ENCODE measurements around the gene PACC1. TPM values are rescaled to one million over a fixed set of nuclear protein-coding genes. Genes with fewer than 3 reads are reported as not detected.

PACC1 gene
- total RNA-seq, 4 donors from 2014 or later, result 1.4 to 3.8 (median 2.5) TPM

DNA sequence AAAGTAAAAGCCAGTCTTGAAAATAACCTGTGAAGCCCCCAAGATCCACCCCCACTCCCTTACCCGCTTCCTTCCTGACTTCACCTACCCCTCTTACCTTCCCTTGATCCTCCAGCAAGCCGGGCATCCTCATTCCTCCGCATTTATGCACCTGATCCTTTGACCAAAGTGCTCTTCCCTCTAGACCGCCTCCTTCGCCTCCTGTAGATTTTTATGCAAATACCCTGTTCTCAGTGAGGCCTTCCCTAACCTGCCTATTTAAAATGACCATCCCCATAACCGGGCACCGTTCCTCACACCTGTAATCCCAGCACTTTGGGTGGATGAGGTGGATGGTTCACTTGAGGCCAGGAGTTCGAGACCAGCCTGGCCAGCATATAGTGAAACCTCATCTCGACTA, 17.0 kb upstream of the PACC1 start:
- in situ Hi-C loops (cut with MboI; ENCODE audit: low sequenced_read_pairs in 4 of 4) (loop anchor here in 1 of 4 donors (25.0 kb wide), 1 partner anchor 744 kb away; the partner anchor contains the start of gene NEK2), intact Hi-C loops (cut with DNase I; ENCODE audit: low total_unique reads) (loop anchor here (2.0 to 10.0 kb wide), 2 partner anchors 25 to 397 kb away; partner anchors contain the start of genes DTL and INTS7)
- Histone ChIP-seq H3K9me3 (no peaks in the 10 kb centered on the region), H3K27me3 (no peaks in the 10 kb centered on the region), H3K36me3 (no peaks in the 10 kb centered on the region), H3K4me3 (no peak overlapping the region), H3K27ac (no peak overlapping the region), H3K4me1 (peaks cover 7 to 13% of the 10 kb centered on the region in 2 donors)
- TF ChIP-seq, protein P1, sequence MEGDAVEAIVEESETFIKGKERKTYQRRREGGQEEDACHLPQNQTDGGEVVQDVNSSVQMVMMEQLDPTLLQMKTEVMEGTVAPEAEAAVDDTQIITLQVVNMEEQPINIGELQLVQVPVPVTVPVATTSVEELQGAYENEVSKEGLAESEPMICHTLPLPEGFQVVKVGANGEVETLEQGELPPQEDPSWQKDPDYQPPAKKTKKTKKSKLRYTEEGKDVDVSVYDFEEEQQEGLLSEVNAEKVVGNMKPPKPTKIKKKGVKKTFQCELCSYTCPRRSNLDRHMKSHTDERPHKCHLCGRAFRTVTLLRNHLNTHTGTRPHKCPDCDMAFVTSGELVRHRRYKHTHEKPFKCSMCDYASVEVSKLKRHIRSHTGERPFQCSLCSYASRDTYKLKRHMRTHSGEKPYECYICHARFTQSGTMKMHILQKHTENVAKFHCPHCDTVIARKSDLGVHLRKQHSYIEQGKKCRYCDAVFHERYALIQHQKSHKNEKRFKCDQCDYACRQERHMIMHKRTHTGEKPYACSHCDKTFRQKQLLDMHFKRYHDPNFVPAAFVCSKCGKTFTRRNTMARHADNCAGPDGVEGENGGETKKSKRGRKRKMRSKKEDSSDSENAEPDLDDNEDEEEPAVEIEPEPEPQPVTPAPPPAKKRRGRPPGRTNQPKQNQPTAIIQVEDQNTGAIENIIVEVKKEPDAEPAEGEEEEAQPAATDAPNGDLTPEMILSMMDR (IDR thresholded peaks at IDR 0.05 in 4 of 5, conservative IDR thresholded peaks at IDR 0.05 in 1 of 5), result no peak
- TF ChIP-seq POLR2A (IDR thresholded peaks at IDR 0.05), result no peak
- DNase-seq, result no peak
- no peak for ATAC-seq

DNA sequence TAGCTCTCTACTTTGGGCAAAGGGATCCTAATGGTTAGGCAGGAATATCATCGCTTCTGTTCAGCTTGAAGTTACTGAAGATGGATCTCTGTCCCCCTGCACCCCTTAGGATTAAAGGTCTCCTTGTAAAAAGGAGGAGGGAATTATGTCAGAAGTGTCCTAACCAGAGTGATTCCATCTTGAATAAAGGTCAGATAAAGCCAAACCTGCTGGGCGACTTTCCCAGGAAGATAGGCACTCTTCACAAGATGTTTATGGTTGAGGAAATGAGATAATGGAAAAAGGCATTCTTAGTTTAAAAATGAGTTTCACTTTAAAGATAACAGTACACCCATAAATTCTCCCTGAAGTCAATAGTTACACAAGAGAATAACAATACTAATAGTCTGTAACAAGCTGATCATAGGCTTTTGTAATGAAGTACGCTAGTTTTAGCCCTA, 16.3 kb upstream of the PACC1 start:
- intact Hi-C loops (cut with DNase I; ENCODE audit: low total_unique reads), result loop anchor here (10.0 kb wide), 1 partner anchor 396 kb away; the partner anchor contains the start of genes DTL and INTS7
- TF ChIP-seq, protein P1 (IDR thresholded peaks at IDR 0.05 in 4 of 5, conservative IDR thresholded peaks at IDR 0.05 in 1 of 5), result no peak
- no peak for TF ChIP-seq POLR2A (IDR thresholded peaks at IDR 0.05)

DNA sequence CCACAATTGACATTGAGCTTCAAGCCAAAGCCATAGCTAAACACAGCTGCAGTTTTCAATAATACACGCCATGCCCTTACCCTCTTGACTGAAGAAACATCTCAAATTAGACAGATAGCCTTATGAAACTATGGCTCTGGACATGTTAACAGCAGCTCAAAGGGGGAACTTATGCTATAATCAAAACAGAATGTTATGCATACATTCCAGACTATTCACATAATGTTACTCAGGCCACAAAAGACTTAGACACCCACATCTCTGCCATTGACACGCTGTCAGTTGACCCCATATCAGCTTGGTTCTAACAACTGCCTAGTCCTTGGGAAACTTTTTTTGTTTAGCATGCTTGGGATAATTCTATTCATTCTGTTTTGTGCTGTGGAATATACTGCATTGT, 15.7 kb upstream of the PACC1 start:
- DNase-seq, result no peak
- no peak for ATAC-seq
- in situ Hi-C loops (cut with MboI; ENCODE audit: low sequenced_read_pairs in 4 of 4) (loop anchor here in 1 of 4 donors (25.0 kb wide), 1 partner anchor 743 kb away; the partner anchor contains the start of gene NEK2), intact Hi-C loops (cut with DNase I; ENCODE audit: low total_unique reads) (loop anchor here (10.0 kb wide), 1 partner anchor 396 kb away; the partner anchor contains the start of genes DTL and INTS7)
- Histone ChIP-seq H3K27ac (no peak overlapping the region), H3K27me3 (no peaks in the 10 kb centered on the region), H3K4me3 (no peak overlapping the region), H3K9me3 (no peaks in the 10 kb centered on the region), H3K36me3 (no peaks in the 10 kb centered on the region), H3K4me1 (peaks cover 7 to 13% of the 10 kb centered on the region in 2 donors)
- TF ChIP-seq, protein P1 (IDR thresholded peaks at IDR 0.05 in 4 of 5, conservative IDR thresholded peaks at IDR 0.05 in 1 of 5), result no peak

More for the DNA sequence above, 16.3 kb upstream of the PACC1 start:
- no peak for DNase-seq
- no peak overlapping the region for H3K27ac ChIP-seq
- H3K4me1 ChIP-seq, result peaks cover 7 to 13% of the 10 kb centered on the region in 2 donors
- ATAC-seq, result no peak
- in situ Hi-C loops (cut with MboI; ENCODE audit: low sequenced_read_pairs in 4 of 4), result loop anchor here in 1 of 4 donors (25.0 kb wide), 1 partner anchor 744 kb away; the partner anchor contains the start of gene NEK2
- H3K4me3 ChIP-seq, result no peak overlapping the region
- H3K27me3 ChIP-seq, result no peaks in the 10 kb centered on the region
- no peaks in the 10 kb centered on the region for H3K36me3 ChIP-seq
- H3K9me3 ChIP-seq, result no peaks in the 10 kb centered on the region

DNA sequence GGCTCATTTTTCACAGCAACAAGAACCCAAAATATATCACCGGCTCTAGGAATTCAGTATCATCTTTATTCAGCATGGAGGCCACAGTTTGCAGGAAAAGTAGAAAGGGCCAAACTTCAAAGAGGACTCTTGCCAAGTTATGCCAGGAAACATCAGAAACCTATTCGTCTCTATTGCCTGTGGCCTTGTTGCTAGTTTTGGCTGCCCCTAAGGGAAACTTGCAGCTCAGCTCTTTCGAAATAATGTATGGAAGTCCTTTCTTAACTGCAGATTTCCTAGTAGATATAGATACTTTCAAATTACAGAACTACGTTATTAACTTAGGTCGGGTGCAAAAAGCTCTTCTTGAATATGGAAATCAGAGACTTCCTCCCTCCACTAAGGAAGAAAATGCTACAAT, 13.8 kb upstream of the PACC1 start:
- Histone ChIP-seq H3K4me1 (peaks cover 3% of the 10 kb centered on the region in 2 donors), H3K27me3 (no peaks in the 10 kb centered on the region), H3K4me3 (no peak overlapping the region), H3K36me3 (no peaks in the 10 kb centered on the region), H3K9me3 (no peaks in the 10 kb centered on the region), H3K27ac (no peak overlapping the region)
- ATAC-seq (no peak), DNase-seq (no peak)
- no peak for TF ChIP-seq POLR2A (IDR thresholded peaks at IDR 0.05)
- TF ChIP-seq, protein P1 (IDR thresholded peaks at IDR 0.05 in 4 of 5, conservative IDR thresholded peaks at IDR 0.05 in 1 of 5), result no peak
- in situ Hi-C loops (cut with MboI; ENCODE audit: low sequenced_read_pairs in 4 of 4) (loop anchor here in 1 of 4 donors (25.0 kb wide), 1 partner anchor 741 kb away; the partner anchor contains the start of gene NEK2), intact Hi-C loops (cut with DNase I; ENCODE audit: low total_unique reads) (no loop called here)
